ENCODE data around the gene CDC42EP1. TPM values are rescaled to one million over a fixed set of nuclear protein-coding genes. Genes with fewer than 3 reads are reported as not detected.

The CDC42EP1 gene
- total RNA-seq, 2 donors from 2014 or later = 66.1 to 97.0 TPM

DNA sequence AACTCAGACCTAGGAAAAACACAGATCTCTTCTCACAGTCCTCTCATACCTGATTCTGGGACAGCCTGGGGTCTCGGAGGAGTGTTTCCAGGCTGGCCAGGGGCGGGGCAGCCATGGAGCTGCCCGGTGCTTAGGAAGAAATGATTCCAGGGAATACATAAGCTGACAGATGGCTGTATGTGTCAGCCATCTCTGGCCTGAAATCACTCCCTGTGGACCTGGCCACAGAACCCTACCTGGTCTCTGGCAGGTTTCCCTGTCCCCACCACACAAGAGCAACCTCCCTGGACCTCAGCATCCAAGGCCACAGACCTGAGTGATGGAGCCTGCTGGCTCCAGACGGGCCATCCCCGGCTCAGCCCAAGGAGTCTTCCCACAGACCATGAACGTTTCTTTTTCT, 58.4 kb downstream of the CDC42EP1 start:
- no peak overlapping the region for H3K27ac ChIP-seq
- H3K36me3 ChIP-seq = no peaks in the 10 kb centered on the region

More for the DNA sequence above, 58.4 kb downstream of the CDC42EP1 start:
- no peak overlapping the region for H3K9ac ChIP-seq (ENCODE audit: low read depth in 2 of 2, low read length in 2 of 2)
- intact Hi-C loops (cut with DNase I) = no loop called here
- H3K9me3 ChIP-seq = no peaks in the 10 kb centered on the region
- DNase-seq = no peak
- H3K4me1 ChIP-seq = peaks cover 1% of the 10 kb centered on the region
- H3K27me3 ChIP-seq = no peaks in the 10 kb centered on the region
- H3K4me3 ChIP-seq = no peak overlapping the region
- TF ChIP-seq CTCF (IDR thresholded peaks at IDR 0.05) = no peak

Other genes with a start within 250 kb of the CDC42EP1 start
- gene ELFN2, start 133.0 kb upstream of the CDC42EP1 start, total RNA-seq = under 1 TPM; 0.07 to 0.21 TPM
- 10 to 100 TPM in 1 of 2 donors, 1 to 10 TPM in 1; 6.5 to 10.7 TPM for gene MFNG, start 74.1 kb upstream of the CDC42EP1 start, total RNA-seq
- gene CARD10, start 41.1 kb upstream of the CDC42EP1 start, total RNA-seq = 10 to 100 TPM; 59.3 to 60.5 TPM
- gene LGALS2, start 19.6 kb downstream of the CDC42EP1 start, total RNA-seq = 100 to 1,000 TPM; 118 to 160 TPM
- 10 to 100 TPM; 45.7 to 90.2 TPM for gene GGA1, start 48.4 kb downstream of the CDC42EP1 start, total RNA-seq
- 100 to 1,000 TPM in 1 of 2 donors, 10 to 100 TPM in 1; 91.8 to 125 TPM for gene SH3BP1, start 79.2 kb downstream of the CDC42EP1 start, total RNA-seq
- 10 to 100 TPM; 24.5 to 34.0 TPM for gene PDXP, start 98.2 kb downstream of the CDC42EP1 start, total RNA-seq
- 100 to 1,000 TPM in 1 of 2 donors, 10 to 100 TPM in 1; 83.3 to 222 TPM for gene LGALS1, start 115.2 kb downstream of the CDC42EP1 start, total RNA-seq
- gene NOL12, start 125.9 kb downstream of the CDC42EP1 start, total RNA-seq = 10 to 100 TPM; 25.2 to 48.4 TPM
- 10 to 100 TPM; 69.5 to 75.7 TPM for gene TRIOBP, start 136.6 kb downstream of the CDC42EP1 start, total RNA-seq
- gene GCAT, start 247.5 kb downstream of the CDC42EP1 start, total RNA-seq = 10 to 100 TPM; 13.0 to 23.5 TPM